GM12878 (cell line): ENCODE data around the gene NR6A1. TPM values are rescaled to one million over a fixed set of nuclear protein-coding genes. Genes with fewer than 3 reads are reported as not detected.

Source experiments
- ATAC-seq: fragments of 200-7000 bp; cut with Tn5 transposase; 3 replicates; pipeline ENCODE4 v1.9.1; 2020; ENCODE audit warnings: mild to moderate bottlenecking, moderate library complexity
- BruUV-seq: library from RNA; stranded (reverse); fragments of 400-500 nt; replicated peaks from 2 replicates; lab custom pipeline; 2021; lab: Mats Ljungman, UMichigan
- CTCF ChIA-PET: fragments of 300-600 bp; sonication (Branson Sonifier 250); formaldehyde crosslinking; extraction: SDS; loops from one replicate; lab custom pipeline; 2021; ENCODE audit warnings: inconsistent platforms; lab: Yijun Ruan, JAX
- POLR2A ChIA-PET: fragments of 350-600 bp; formaldehyde crosslinking; extraction: SDS; loops from one replicate; lab custom pipeline; 2021; ENCODE audit warnings: inconsistent platforms; lab: Charles Lee
- RAD21 ChIA-PET: fragments of 300-600 bp; sonication (Branson Sonifier 250); formaldehyde crosslinking; loops from one replicate; lab custom pipeline; 2023; ENCODE audit warnings: antibody characterized with exemption; ENCODE audit not compliant: unreplicated experiment; lab: Charles Lee
- SMC1A ChIA-PET: fragments of 300-600 bp; sonication (Branson Sonifier 250); formaldehyde crosslinking; loops from one replicate; lab custom pipeline; 2023; ENCODE audit not compliant: unreplicated experiment, uncharacterized antibody; lab: Charles Lee
- DNase-seq: peaks from one replicate; pipeline ENCODE4 v3.0.0-alpha.2; 2011; ENCODE audit warnings: low read depth, low spot score
- FAIRE-seq: peaks from 3 replicates; lab custom pipeline; 2011; peaks lifted over from hg19 to GRCh38; lab: Jason Lieb, UNC
- H2AFZ ChIP-seq: 2 replicates; pipeline ENCODE4 v1.6.0; 2011; ENCODE audit warnings: low read depth, low read length, control low read depth; ENCODE audit not compliant: control insufficient read depth
- H3K27ac ChIP-seq: 2 replicates; pipeline ENCODE4 v1.5.1; 2011; ENCODE audit warnings: control low read depth; ENCODE audit not compliant: control insufficient read depth, insufficient read depth
- H3K27me3 ChIP-seq, 2 experiments: replicated peaks in 1 of 2; 2 replicates each; pipeline versions ENCODE4 v1.6.0 to v1.6.1; 2011; ENCODE audit warnings: low read length in 1 of 2; ENCODE audit not compliant: control insufficient read depth in 2 of 2, insufficient read depth in 2 of 2
- H3K36me3 ChIP-seq, 2 experiments: 2 replicates each; pipeline ENCODE4 v1.5.1; 2011; ENCODE audit warnings: low read length in 1 of 2; ENCODE audit not compliant: control insufficient read depth in 2 of 2, insufficient read depth in 2 of 2
- H3K4me1 ChIP-seq: 2 replicates; pipeline ENCODE4 v1.6.1; 2011; ENCODE audit warnings: mild to moderate bottlenecking, low read length, moderate library complexity, mixed read lengths; ENCODE audit not compliant: control insufficient read depth, insufficient read depth
- H3K4me2 ChIP-seq: 2 replicates; pipeline ENCODE4 v1.6.0; 2011; ENCODE audit warnings: control low read depth; ENCODE audit not compliant: control insufficient read depth, insufficient read depth
- H3K4me3 ChIP-seq: fragments of 200-600 bp; sonication (generic); 2 replicates; pipeline ENCODE4 v1.5.1; 2016
- H3K79me2 ChIP-seq: 2 replicates; pipeline ENCODE4 v1.6.0; 2011; ENCODE audit warnings: low read length; ENCODE audit not compliant: control insufficient read depth, insufficient read depth
- H3K9ac ChIP-seq: 2 replicates; pipeline ENCODE4 v1.8.0; 2011; ENCODE audit warnings: low read length, control low read depth, mixed read lengths; ENCODE audit not compliant: control insufficient read depth, insufficient read depth
- H3K9me3 ChIP-seq: replicated peaks from 3 replicates; pipeline ENCODE4 v1.5.1; 2011; ENCODE audit warnings: mild to moderate bottlenecking, low read length; ENCODE audit not compliant: control insufficient read depth, insufficient read depth
- H4K20me1 ChIP-seq: 2 replicates; pipeline ENCODE4 v1.6.0; 2011; ENCODE audit not compliant: control insufficient read depth, insufficient read depth
- ATF7 ChIP-seq: fragments of 450-650 bp; IDR thresholded peaks from 2 replicates; pipeline ENCODE4 v1.6.1; 2016; ENCODE audit warnings: low read depth, mild to moderate bottlenecking
- BMI1 ChIP-seq: fragments of 450-650 bp; IDR thresholded peaks from 2 replicates; pipeline ENCODE4 v1.6.1; 2016; ENCODE audit warnings: mild to moderate bottlenecking, moderate library complexity, borderline replicate concordance
- CBFB ChIP-seq: IDR thresholded peaks from 2 replicates; pipeline ENCODE4 v1.6.1; 2016; ENCODE audit warnings: antibody characterized with exemption, low read depth
- IRF3 ChIP-seq: fragments of 450-650 bp; IDR thresholded peaks from 2 replicates; pipeline ENCODE4 v1.6.1; 2014; ENCODE audit warnings: mild to moderate bottlenecking
- MTA2 ChIP-seq: fragments of 450-650 bp; IDR thresholded peaks from 2 replicates; pipeline ENCODE4 v1.6.1; 2016; ENCODE audit warnings: low read depth, mild to moderate bottlenecking, moderate library complexity
- POLR2A ChIP-seq: IDR thresholded peaks from 2 replicates; pipeline ENCODE4 v1.6.1; 2011; ENCODE audit warnings: low read depth, mild to moderate bottlenecking, low read length
- POLR2AphosphoS5 ChIP-seq: IDR thresholded peaks from 2 replicates; pipeline ENCODE4 v1.6.1; 2011; ENCODE audit warnings: mild to moderate bottlenecking, low read length, inconsistent platforms
- RAD21 ChIP-seq: IDR thresholded peaks from 2 replicates; pipeline ENCODE4 v1.6.1; 2011; ENCODE audit warnings: mild to moderate bottlenecking, low read depth, low read length, moderate library complexity; ENCODE audit not compliant: insufficient read depth
- RAD51 ChIP-seq: fragments of 450-650 bp; IDR thresholded peaks from 2 replicates; pipeline ENCODE4 v1.6.1; 2016; ENCODE audit warnings: moderate library complexity, mild to moderate bottlenecking, inconsistent platforms
- RELB ChIP-seq: fragments of 450-650 bp; IDR thresholded peaks from 2 replicates; pipeline ENCODE4 v1.6.1; 2017; ENCODE audit warnings: low read depth, mild to moderate bottlenecking, moderate library complexity
- RUNX3 ChIP-seq: IDR thresholded peaks from 2 replicates; pipeline ENCODE4 v1.6.1; 2012; ENCODE audit warnings: low read length, inconsistent platforms
- SMARCA5 ChIP-seq: fragments of 450-650 bp; IDR thresholded peaks from 2 replicates; pipeline ENCODE4 v1.6.1; 2017; ENCODE audit warnings: mild to moderate bottlenecking
- SPI1 ChIP-seq: IDR thresholded peaks from 2 replicates; pipeline ENCODE4 v1.6.1; 2011; ENCODE audit warnings: low read depth, mild to moderate bottlenecking, low read length, moderate library complexity, borderline replicate concordance; ENCODE audit not compliant: insufficient read depth
- ZBED1 ChIP-seq: IDR thresholded peaks from 2 replicates; pipeline ENCODE4 v1.6.1; 2016; ENCODE audit warnings: borderline replicate concordance
- ZNF24 ChIP-seq: fragments of 450-650 bp; IDR thresholded peaks from 2 replicates; pipeline ENCODE4 v1.6.1; 2017; ENCODE audit warnings: antibody characterized with exemption, mild to moderate bottlenecking
- ZSCAN29 ChIP-seq: fragments of 450-650 bp; IDR thresholded peaks from 2 replicates; pipeline ENCODE4 v1.6.1; 2017; ENCODE audit warnings: mild to moderate bottlenecking, moderate library complexity
- WGBS: methylation state at CpG from one replicate; pipeline ENCODE4 v1.1.6; 2016; ENCODE audit warnings: low lambda C conversion rate; ENCODE audit not compliant: insufficient replicate concordance, insufficient coverage; ENCODE audit errors: missing lambda C conversion rate; 5-methylcytosine and 5-hydroxymethylcytosine counted together
- in situ Hi-C: fragments of 300-500 bp; cut with MboI; formaldehyde crosslinking; loops from 9 replicates; pipeline ENCODE4 v1.14.3; 2018; ENCODE audit warnings: mixed read lengths
- intact Hi-C: fragments of 100-400 bp; cut with micrococcal nuclease; formaldehyde crosslinking; loops from one replicate; pipeline ENCODE4 v1.14.2; 2022; ENCODE audit not compliant: unreplicated experiment
- polyA plus RNA-seq, 11 experiments: library from polyadenylated mRNA; depleted of rRNA in 4 of 11; unstranded in 6 of 11; stranded (reverse) in 5 of 11; fragments of >200 nt; fragmentation: Nextera tagmentation in 4 of 11; fragmentation: Illumina TruSeq in 1 of 11; extraction: Ambion mirVana in 4 of 11; extraction: Trizol in 1 of 11; gene quantifications; 1 replicate in 1 of 11; 2 replicates in 10 of 11; pipeline versions ENCODE4 v1.2.1 to v1.2.3, GENCODE V29; 2011 to 2016; ENCODE audit warnings: inconsistent platforms in 2 of 11, missing spikeins in 2 of 11, low read depth in 1 of 11
- total RNA-seq, 4 experiments: library from RNA; depleted of rRNA in 3 of 4; stranded (reverse); fragments of >200 nt in 3 of 4; fragmentation: Illumina TruSeq in 1 of 4; extraction: Trizol in 1 of 4; gene quantifications; 2 replicates each; pipeline versions ENCODE4 v1.2.1 to v1.2.3, GENCODE V29; 2013 to 2021
- TF ChIP-seq, protein P1 (sequence below): fragments of 450-650 bp; IDR thresholded peaks from 2 replicates; pipeline ENCODE4 v1.6.1; 2017; ENCODE audit warnings: mild to moderate bottlenecking, moderate library complexity

The NR6A1 gene
- total and polyA plus RNA-seq, 10 of the 15 experiments (the other 5 are each of a cell fraction or from before 2014, with no cell fraction given) = 1.2 to 9.2 (median 4.6) TPM

DNA sequence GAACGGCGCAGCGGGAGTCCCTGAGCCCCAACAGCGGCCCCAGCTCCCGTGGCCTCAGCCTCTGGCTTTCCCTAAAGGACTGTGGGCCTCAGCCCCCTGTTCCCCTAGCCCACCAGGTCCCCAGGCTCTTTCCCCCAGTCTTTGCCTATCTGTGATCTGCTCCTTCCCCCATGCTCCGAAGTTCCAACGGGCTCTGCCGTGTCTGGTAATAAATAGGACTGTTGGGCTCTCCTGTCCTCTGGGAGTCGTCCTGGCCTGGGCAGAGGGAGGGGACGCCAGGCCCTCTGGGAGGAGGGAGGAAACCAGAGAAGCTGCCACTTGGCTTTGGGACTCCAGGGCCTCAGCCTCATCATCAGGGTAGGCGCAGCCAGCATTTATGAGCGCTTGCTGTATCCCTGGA is 292.8 kb downstream of the NR6A1 start (continued):
- no peak for TF ChIP-seq POLR2AphosphoS5
- no peak for TF ChIP-seq RUNX3
- no peak for TF ChIP-seq RAD21
- no peak for TF ChIP-seq ZBED1
- TF ChIP-seq RAD51 = no peak
- no peak for TF ChIP-seq POLR2A

DNA sequence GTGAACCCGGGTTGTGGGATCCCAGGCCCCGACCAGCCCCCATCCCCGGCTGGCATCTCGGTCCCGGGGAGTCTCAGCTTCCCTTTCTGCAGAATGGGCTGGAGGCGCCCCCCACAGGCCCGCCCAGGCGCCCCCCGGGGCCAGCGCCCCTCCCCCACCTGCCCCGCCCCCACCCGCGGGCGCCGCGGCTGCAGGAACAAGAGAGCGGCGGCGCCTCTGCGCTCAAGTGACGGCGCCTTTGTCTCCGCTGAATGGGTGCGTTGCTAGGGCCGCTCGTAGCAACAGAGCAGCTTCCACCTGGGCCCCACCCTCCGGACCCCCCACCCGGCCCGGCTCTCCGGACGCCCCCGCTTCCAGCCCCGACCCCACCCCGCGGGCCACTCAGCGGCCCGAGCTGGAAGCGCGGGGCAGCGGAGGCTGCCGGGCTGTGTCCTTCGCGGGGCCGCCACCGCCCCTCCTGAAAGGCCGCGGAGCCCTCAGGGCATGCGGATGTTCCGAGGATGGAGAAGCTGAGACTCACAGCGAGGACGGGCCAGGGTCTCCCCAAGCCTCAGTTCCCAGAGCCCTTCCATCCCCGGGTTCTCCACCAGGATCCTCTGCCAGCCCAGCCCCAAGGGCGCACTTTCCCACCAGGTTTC is 293.3 kb downstream of the NR6A1 start:
- H3K79me2 ChIP-seq = no peaks in the 10 kb centered on the region
- no peak for FAIRE-seq
- H3K27ac ChIP-seq = no peak overlapping the region
- no peaks in the 10 kb centered on the region for H3K4me1 ChIP-seq
- no peaks in the 10 kb centered on the region for H4K20me1 ChIP-seq
- ATAC-seq = no peak
- H3K4me2 ChIP-seq = no peak overlapping the region
- no TSS peak for BruUV-seq
- in situ Hi-C loops = no loop called here
- DNase-seq = no peak
- H2AFZ ChIP-seq = no peak overlapping the region
- H3K9ac ChIP-seq = no peak overlapping the region
- H3K27me3 ChIP-seq = peaks cover 0 to 3% of the 10 kb centered on the region in 2 experiments; a peak in 2 of 4 replicates
- ChIA-PET SMC1A (no interaction called here), CTCF (no interaction called here), POLR2A (no interaction called here), RAD21 (no interaction called here)
- WGBS = 66% methylated on average over 8 of the region's 53 CpGs
- no peak overlapping the region for H3K4me3 ChIP-seq
- intact Hi-C loops = no loop called here
- no peaks in the 10 kb centered on the region for H3K9me3 ChIP-seq
- H3K36me3 ChIP-seq = no peaks in the 10 kb centered on the region
- no peak for TF ChIP-seq CBFB
- no peak for TF ChIP-seq IRF3
- TF ChIP-seq, protein P1, sequence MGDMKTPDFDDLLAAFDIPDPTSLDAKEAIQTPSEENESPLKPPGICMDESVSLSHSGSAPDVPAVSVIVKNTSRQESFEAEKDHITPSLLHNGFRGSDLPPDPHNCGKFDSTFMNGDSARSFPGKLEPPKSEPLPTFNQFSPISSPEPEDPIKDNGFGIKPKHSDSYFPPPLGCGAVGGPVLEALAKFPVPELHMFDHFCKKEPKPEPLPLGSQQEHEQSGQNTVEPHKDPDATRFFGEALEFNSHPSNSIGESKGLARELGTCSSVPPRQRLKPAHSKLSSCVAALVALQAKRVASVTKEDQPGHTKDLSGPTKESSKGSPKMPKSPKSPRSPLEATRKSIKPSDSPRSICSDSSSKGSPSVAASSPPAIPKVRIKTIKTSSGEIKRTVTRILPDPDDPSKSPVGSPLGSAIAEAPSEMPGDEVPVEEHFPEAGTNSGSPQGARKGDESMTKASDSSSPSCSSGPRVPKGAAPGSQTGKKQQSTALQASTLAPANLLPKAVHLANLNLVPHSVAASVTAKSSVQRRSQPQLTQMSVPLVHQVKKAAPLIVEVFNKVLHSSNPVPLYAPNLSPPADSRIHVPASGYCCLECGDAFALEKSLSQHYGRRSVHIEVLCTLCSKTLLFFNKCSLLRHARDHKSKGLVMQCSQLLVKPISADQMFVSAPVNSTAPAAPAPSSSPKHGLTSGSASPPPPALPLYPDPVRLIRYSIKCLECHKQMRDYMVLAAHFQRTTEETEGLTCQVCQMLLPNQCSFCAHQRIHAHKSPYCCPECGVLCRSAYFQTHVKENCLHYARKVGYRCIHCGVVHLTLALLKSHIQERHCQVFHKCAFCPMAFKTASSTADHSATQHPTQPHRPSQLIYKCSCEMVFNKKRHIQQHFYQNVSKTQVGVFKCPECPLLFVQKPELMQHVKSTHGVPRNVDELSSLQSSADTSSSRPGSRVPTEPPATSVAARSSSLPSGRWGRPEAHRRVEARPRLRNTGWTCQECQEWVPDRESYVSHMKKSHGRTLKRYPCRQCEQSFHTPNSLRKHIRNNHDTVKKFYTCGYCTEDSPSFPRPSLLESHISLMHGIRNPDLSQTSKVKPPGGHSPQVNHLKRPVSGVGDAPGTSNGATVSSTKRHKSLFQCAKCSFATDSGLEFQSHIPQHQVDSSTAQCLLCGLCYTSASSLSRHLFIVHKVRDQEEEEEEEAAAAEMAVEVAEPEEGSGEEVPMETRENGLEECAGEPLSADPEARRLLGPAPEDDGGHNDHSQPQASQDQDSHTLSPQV = no peak
- no peak for TF ChIP-seq BMI1
- no peak for TF ChIP-seq MTA2
- no peak for TF ChIP-seq ZNF24
- no peak for TF ChIP-seq ATF7
- no peak for TF ChIP-seq SPI1
- no peak for TF ChIP-seq ZSCAN29
- no peak for TF ChIP-seq SMARCA5
- no peak for TF ChIP-seq RELB
